ENCODE measurements around the gene CUZD1.
A peak's percentile ranks its signal among the peaks of the same experiment; 100 is the strongest.
"Not testable (repeated sequence)": the region's sequence is repeated elsewhere in the genome, so short reads cannot be mapped to it uniquely, and the experiment has no call there.

Gene CUZD1, protein sequence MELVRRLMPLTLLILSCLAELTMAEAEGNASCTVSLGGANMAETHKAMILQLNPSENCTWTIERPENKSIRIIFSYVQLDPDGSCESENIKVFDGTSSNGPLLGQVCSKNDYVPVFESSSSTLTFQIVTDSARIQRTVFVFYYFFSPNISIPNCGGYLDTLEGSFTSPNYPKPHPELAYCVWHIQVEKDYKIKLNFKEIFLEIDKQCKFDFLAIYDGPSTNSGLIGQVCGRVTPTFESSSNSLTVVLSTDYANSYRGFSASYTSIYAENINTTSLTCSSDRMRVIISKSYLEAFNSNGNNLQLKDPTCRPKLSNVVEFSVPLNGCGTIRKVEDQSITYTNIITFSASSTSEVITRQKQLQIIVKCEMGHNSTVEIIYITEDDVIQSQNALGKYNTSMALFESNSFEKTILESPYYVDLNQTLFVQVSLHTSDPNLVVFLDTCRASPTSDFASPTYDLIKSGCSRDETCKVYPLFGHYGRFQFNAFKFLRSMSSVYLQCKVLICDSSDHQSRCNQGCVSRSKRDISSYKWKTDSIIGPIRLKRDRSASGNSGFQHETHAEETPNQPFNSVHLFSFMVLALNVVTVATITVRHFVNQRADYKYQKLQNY
- 0.08 to 0.30 (median 0.19) reads per million in 4 donors for total RNA-seq

DNA sequence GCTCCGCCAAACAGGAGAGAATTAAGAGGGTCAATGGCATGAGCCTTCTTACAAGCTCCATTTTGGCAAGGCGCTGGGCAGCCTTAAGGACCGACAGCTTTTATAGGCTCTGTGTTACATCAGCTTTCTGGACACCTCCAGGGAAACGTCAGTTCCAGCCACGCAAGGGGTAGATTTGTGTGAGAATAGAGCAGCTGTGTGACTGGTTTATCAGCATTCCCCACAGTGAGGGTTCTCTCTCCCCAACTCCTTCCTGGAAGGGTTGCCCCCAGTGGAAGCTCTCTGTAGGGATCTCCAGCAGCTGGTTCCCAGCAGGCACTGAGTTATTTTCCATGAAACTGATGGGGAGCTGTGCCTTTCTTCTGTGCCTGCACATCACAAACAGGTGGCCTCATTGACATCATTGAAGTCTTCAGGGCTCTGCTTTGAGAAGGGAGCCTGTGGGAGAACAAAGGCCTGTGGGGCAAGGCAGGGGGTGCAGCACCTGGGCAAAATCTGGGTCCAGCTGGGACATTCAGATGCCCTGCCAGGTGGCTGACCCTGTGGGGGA is at the start of gene CUZD1:
TSS of gene CUZD1 (minus strand) at position 75 of the 550 bp plus-strand sequence. CDS start at position 61, 14 bp downstream.
- DNase-seq = no peak

DNA sequence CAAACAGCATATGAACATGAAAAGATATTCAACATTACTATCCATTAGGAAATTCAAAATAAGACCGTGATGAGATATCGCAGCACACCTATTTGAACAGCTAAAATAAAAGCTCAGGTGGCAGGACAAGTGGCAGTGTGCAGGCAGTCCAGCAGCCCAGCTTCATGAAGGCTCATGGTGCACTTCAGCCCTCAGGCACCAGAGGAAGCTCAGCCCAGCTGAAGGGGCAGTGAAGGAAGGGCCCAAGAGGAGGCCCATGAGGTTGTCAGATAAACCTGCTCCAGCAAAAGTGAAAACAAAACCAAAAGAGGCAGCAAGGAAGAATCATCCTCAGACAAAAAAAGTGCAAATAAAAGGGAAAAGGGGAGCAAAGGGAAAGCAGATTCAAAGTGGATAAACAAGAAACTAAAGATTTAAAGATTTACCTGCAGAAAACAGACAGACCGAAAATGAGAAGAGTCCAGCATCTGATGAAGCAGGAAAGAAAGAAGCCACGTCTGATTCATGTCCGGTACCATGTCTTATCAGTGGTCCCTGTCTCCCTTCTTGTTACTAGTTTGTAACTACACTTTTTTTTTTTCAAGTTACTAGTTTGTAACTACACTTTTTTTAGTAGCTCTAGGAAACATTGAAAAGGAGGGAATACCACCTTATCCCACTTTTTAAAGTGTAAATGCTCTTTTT is 48.7 kb upstream of the CUZD1 start:
- DNase-seq = no peak

GRCh38 chr10:122884166-122884565 is 38.5 kb upstream of the CUZD1 start:
- no peak for DNase-seq

DNA sequence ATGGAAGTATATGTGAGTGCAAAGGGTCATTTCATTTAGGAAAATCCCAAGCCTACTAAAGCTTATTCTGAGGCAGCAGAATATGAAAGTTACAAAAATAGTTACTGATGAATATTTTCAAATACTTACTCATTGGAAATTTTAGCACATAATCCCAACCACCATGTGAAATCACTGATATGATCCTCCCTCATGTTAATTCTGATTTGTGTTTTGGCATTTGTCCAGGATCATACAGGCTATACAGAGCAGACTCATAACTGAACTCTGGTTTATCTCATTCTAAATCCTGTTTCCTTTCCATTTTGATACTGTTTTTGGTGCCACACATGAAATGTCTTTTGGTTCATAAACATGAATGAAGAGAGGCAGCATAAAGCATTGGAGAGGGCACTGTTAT is 37.1 kb upstream of the CUZD1 start:
- peak in 1 of 5 donors; percentile 3 for DNase-seq

- peak; percentile 89 to 96 (median 94) for DNase-seq
Measured at GRCh38 chr10:122879339-122880273, 33.9 kb upstream of the CUZD1 start, which contains the start of gene FAM24B. Gene FAM24B (minus strand): TSS chr10:122879581. CDS start chr10:122850515, 29,066 bp downstream.

- peak in 1 of 5 donors; percentile 32 for DNase-seq
Measured at GRCh38 chr10:122878799-122879338, 33.2 kb upstream of the CUZD1 start.

DNA sequence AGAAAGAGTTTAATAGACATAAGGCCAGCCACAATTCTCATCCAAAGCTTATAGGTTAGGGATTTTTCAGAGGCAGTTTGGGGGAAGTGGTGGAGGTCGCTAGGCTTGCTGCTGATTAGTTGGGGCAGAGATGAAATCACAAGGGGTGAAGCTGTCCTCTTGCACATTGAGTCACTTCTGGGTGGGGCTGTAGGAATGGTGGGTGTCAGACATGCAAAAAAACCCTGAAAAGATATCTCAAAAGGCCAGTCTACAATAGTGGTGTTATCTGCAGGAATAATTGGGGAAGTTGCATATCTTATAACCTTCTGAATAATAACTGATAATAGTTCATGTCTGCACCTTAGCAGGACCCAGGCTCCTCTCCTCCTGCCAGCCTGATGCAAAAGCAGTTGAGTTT is 31.6 kb upstream of the CUZD1 start:
- no peak for DNase-seq

DNA sequence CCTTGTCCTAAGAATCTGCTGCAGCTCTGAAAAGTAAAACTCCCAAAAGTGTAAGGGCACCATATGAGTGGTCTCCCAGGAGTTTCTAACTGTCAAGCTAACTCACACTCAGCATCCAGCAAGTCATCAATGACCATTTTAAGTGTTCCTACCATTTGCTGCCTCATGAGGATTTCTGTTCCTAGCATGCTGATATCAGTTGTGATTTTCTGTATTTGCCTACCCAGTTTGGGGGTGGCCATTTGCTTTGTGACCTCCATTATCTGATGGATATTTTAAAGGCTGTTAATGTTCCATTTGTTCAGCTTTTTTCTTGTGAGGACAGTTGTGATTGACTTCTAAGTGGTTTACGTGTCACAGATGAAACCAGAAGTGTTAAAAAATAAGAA is 30.8 kb upstream of the CUZD1 start:
- DNase-seq = no peak

GRCh38 chr10:122875843-122876466 is 30.3 kb upstream of the CUZD1 start:
- DNase-seq = no peak

GRCh38 chr10:122871947-122872346 is 26.3 kb upstream of the CUZD1 start:
- DNase-seq = not testable (repeated sequence)

- not testable (repeated sequence) for DNase-seq
Measured at GRCh38 chr10:122868768-122869167, 23.1 kb upstream of the CUZD1 start.

DNA sequence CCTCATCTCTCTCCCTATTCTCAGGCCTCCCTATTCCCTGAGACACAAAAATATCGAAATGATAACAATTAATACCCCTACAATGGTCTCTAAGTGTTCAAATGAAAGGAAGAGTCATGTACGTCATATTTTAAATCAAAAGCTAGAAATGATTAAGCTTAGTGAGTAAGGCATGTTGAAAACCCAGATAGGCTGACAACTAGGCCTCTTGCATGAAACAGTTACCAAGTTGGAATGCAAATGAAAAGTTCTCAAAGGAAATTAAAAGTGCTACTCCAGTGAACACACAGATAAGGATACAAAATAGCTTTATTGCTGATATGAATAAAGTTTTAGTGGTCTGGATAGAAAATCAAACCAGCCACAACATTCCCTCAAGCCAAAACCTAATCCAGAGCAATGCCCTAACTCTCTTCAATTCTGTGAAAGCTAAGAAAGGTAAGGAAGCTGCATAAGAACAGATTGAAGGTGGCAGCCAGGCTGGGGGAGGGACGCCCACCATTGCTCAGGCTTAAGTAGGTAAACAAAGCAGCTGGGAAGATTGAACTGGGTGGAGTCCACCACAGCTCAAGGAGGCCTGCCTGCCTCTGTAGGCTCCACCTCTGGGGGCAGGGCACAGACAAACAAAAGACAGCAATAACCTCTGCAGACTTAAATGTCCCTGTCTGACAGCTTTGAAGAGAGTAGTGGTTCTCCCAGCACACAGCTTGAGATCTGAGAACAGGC is 21.3 kb upstream of the CUZD1 start:
- DNase-seq = not testable (repeated sequence)

- DNase-seq = no peak
Measured at GRCh38 chr10:122864901-122865300, 19.2 kb upstream of the CUZD1 start.

GRCh38 chr10:122864194-122864592 is 18.5 kb upstream of the CUZD1 start:
- DNase-seq = no peak

- no peak for DNase-seq
Measured at GRCh38 chr10:122863216-122864193, 17.8 kb upstream of the CUZD1 start.

- no peak for DNase-seq
Measured at GRCh38 chr10:122861711-122862161, 16.1 kb upstream of the CUZD1 start.

- DNase-seq = no peak
Measured at GRCh38 chr10:122859527-122859926, 13.9 kb upstream of the CUZD1 start.

GRCh38 chr10:122858042-122858441 is 12.4 kb upstream of the CUZD1 start:
- not testable (repeated sequence) for DNase-seq

DNA sequence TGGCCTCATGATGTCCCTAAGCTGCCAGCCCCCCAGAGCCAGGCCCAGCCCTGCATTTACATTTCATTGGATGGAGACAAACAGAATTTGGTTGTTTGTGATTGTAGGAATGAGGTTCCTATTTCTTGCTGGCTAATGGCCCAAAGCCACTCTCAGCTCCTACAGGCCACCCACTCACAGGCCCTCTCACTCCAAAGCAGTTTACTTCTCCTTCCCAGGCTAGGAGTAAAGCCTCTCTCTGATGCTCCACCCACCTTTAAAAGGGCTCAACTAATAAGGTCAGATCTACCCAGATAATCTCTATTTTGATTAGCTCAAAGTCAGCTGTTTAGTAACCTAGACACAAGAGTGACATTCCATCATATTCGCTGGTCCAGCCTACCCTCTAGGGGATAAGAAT is 11.2 kb upstream of the CUZD1 start:
- DNase-seq = no peak
